Stimulated activated CD4-positive, alpha-beta T cell treated with anti-CD3 and anti-CD28 coated beads, Interleukin-1b, Interleukin-23, amount 100 ng/mL, for 1 hour (primary cell): Measurements from ENCODE around the gene GIT2.
"Not testable (repeated sequence)": the region's sequence is repeated elsewhere in the genome, so short reads cannot be mapped to it uniquely, and the experiment has no call there.

Source experiments
- DNase-seq, 2 donors: peaks; one replicate each; pipeline ENCODE4 v3.0.0-alpha.2; 2020; ENCODE audit warnings: low read depth in 2 of 2

GIT2 gene

GRCh38 chr12:110005319-110005973 lies 9.3 kb upstream of the GIT2 start:
- no peak for DNase-seq

GRCh38 chr12:110004598-110004997 lies 8.4 kb upstream of the GIT2 start:
- no peak for DNase-seq

- DNase-seq: no peak
These were observed 6.7 kb upstream of the GIT2 start for GRCh38 chr12:110002676-110003515.

- no peak for DNase-seq
These were observed 5.4 kb upstream of the GIT2 start for GRCh38 chr12:110001596-110001995.

GRCh38 chr12:109999983-110000505 lies 3.9 kb upstream of the GIT2 start:
- no peak for DNase-seq

GRCh38 chr12:109999649-109999971 lies 3.4 kb upstream of the GIT2 start:
- DNase-seq: no peak

GRCh38 chr12:109998904-109999648 lies 2.9 kb upstream of the GIT2 start, which contains the start of gene ANKRD13A:
Gene ANKRD13A, plus strand, starts transcription at chr12:109999430. Its CDS starts 259 bp downstream, at chr12:109999689.
- DNase-seq: peak; percentile 55 to 83

- DNase-seq: no peak
These were observed 2.2 kb upstream of the GIT2 start for GRCh38 chr12:109998241-109998903.

GRCh38 chr12:109997393-109997792 lies 1.2 kb upstream of the GIT2 start:
- no peak for DNase-seq

- DNase-seq: no peak
These were observed 300 bp upstream of the GIT2 start for GRCh38 chr12:109996483-109996853.

- DNase-seq: no peak
These were observed 845 bp downstream of the GIT2 start for GRCh38 chr12:109995361-109995685.

- no peak for DNase-seq
These were observed 1.6 kb downstream of the GIT2 start for GRCh38 chr12:109994401-109995175.

- DNase-seq: no peak
These were observed 3.1 kb downstream of the GIT2 start for GRCh38 chr12:109993091-109993490.

GRCh38 chr12:109991586-109991985 lies 4.6 kb downstream of the GIT2 start:
- no peak for DNase-seq

- no peak for DNase-seq
These were observed 6.8 kb downstream of the GIT2 start for GRCh38 chr12:109989380-109989779.

- DNase-seq: no peak
These were observed 7.3 kb downstream of the GIT2 start for GRCh38 chr12:109988903-109989302.

GRCh38 chr12:109988274-109988673 lies 7.9 kb downstream of the GIT2 start:
- no peak for DNase-seq

GRCh38 chr12:109987615-109988014 lies 8.6 kb downstream of the GIT2 start:
- no peak for DNase-seq

GRCh38 chr12:109986236-109986635 lies 9.9 kb downstream of the GIT2 start:
- DNase-seq: not testable (repeated sequence)

- DNase-seq: no peak
These were observed 12.6 kb downstream of the GIT2 start for GRCh38 chr12:109983432-109984142.

GRCh38 chr12:109982210-109982609 lies 14.0 kb downstream of the GIT2 start:
- no peak for DNase-seq
